GM23338 (cell line): ENCODE results near the gene DGLUCY. TPM values are rescaled to one million over a fixed set of nuclear protein-coding genes. Genes with fewer than 3 reads are reported as not detected.

Experiments
- ATAC-seq: fragments of 200-7000 bp; cut with Tn5 transposase; 3 replicates; pipeline ENCODE4 v1.9.1; 2020
- DNase-seq: peaks from one replicate; pipeline ENCODE4 v3.0.0-alpha.2; 2015; ENCODE audit warnings: low spot score
- H2AFZ ChIP-seq: fragments of 200-600 bp; sonication (generic); 2 replicates; pipeline ENCODE4 v1.8.0; 2016; ENCODE audit warnings: antibody characterized with exemption, mild to moderate bottlenecking, moderate library complexity
- H3F3A ChIP-seq: fragments of 200-600 bp; sonication (generic); replicated peaks from 2 replicates; pipeline ENCODE4 v1.8.0; 2017; ENCODE audit warnings: antibody characterized with exemption, mixed run types, low read depth
- H3K27ac ChIP-seq: fragments of 200-600 bp; sonication (generic); 2 replicates; pipeline ENCODE4 v1.6.1; 2016; ENCODE audit warnings: low read depth
- H3K27me3 ChIP-seq: fragments of 200-600 bp; sonication (generic); 2 replicates; pipeline ENCODE4 v1.8.0; 2016; ENCODE audit warnings: mild to moderate bottlenecking, mixed run types, moderate library complexity; ENCODE audit not compliant: insufficient read depth
- H3K36me3 ChIP-seq: fragments of 200-600 bp; sonication (generic); 2 replicates; pipeline ENCODE4 v1.8.0; 2016; ENCODE audit warnings: mild to moderate bottlenecking; ENCODE audit not compliant: insufficient read depth
- H3K4me1 ChIP-seq: fragments of 200-600 bp; sonication (generic); 2 replicates; pipeline ENCODE4 v1.8.0; 2016; ENCODE audit warnings: mild to moderate bottlenecking, moderate library complexity; ENCODE audit not compliant: insufficient read depth
- H3K4me2 ChIP-seq: fragments of 200-600 bp; sonication (generic); 2 replicates; pipeline ENCODE4 v1.7.1; 2017; ENCODE audit warnings: mixed run types
- H3K4me3 ChIP-seq: fragments of 200-600 bp; sonication (generic); 2 replicates; pipeline ENCODE4 v1.6.1; 2016; ENCODE audit warnings: mixed run types
- H3K79me2 ChIP-seq: fragments of 200-600 bp; sonication (generic); replicated peaks from 2 replicates; pipeline ENCODE4 v1.8.0; 2017; ENCODE audit warnings: mild to moderate bottlenecking; ENCODE audit not compliant: insufficient read depth
- H3K9me2 ChIP-seq: fragments of 200-600 bp; sonication (generic); 2 replicates; pipeline ENCODE4 v1.8.0; 2017; ENCODE audit not compliant: insufficient read depth
- H4K20me1 ChIP-seq: fragments of 200-600 bp; sonication (generic); replicated peaks from 2 replicates; pipeline ENCODE4 v1.8.0; 2017; ENCODE audit warnings: mild to moderate bottlenecking; ENCODE audit not compliant: insufficient read depth
- H3K27ac Mint-ChIP-seq: 2 replicates; pipeline ENCODE4 v1.8.0; 2020; ENCODE audit warnings: inconsistent platforms, mild to moderate bottlenecking, moderate library complexity, mixed read lengths
- H3K27me3 Mint-ChIP-seq: 3 replicates; pipeline ENCODE4 v1.8.0; 2022; ENCODE audit warnings: low read depth, mild to moderate bottlenecking, moderate library complexity, mixed read lengths, inconsistent platforms; ENCODE audit not compliant: insufficient read depth, poor library complexity
- H3K36me3 Mint-ChIP-seq: 3 replicates; pipeline ENCODE4 v1.8.0; 2021; ENCODE audit warnings: low read depth, mild to moderate bottlenecking, inconsistent platforms, moderate library complexity, mixed read lengths
- H3K4me1 Mint-ChIP-seq: 3 replicates; pipeline ENCODE4 v1.8.0; 2020; ENCODE audit warnings: mild to moderate bottlenecking, inconsistent platforms, mixed read lengths
- H3K4me3 Mint-ChIP-seq: 3 replicates; pipeline ENCODE4 v1.8.0; 2021; ENCODE audit warnings: moderate library complexity, mild to moderate bottlenecking, inconsistent platforms, mixed read lengths
- H3K9me3 Mint-ChIP-seq: 3 replicates; pipeline ENCODE4 v1.8.0; 2020; ENCODE audit warnings: moderate library complexity, mild to moderate bottlenecking, inconsistent platforms, mixed read lengths
- CREB1 ChIP-seq: fragments of 250-450 bp; sonication (Bioruptor Pico); IDR thresholded peaks from 2 replicates; pipeline ENCODE4 v1.5.0; 2020; ENCODE audit warnings: low read depth, mild to moderate bottlenecking, moderate library complexity
- CTCF ChIP-seq, 2 experiments: fragments of 200-600 bp in 1 of 2; sonication (generic) in 1 of 2; conservative IDR thresholded peaks; 2 replicates each; pipeline versions ENCODE4 v1.5.1 to v1.6.1; 2016 to 2017; ENCODE audit warnings: antibody characterized with exemption in 2 of 2, low read depth in 2 of 2, mild to moderate bottlenecking in 2 of 2, moderate library complexity in 1 of 2
- EZH2 ChIP-seq: fragments of 200-600 bp; sonication (generic); IDR thresholded peaks from one replicate; pipeline ENCODE4 v1.8.0; 2017; ENCODE audit warnings: antibody characterized with exemption, mild to moderate bottlenecking, low read depth; ENCODE audit not compliant: unreplicated experiment
- EZH2phosphoT487 ChIP-seq: fragments of 200-600 bp; sonication (generic); IDR thresholded peaks from one replicate; pipeline ENCODE4 v1.8.1; 2018; ENCODE audit warnings: antibody characterized with exemption; ENCODE audit not compliant: unreplicated experiment
- JUNB ChIP-seq: IDR thresholded peaks from one replicate; pipeline ENCODE4 v1.6.1; 2016; ENCODE audit warnings: antibody characterized with exemption; ENCODE audit not compliant: unreplicated experiment
- NANOG ChIP-seq: IDR thresholded peaks from 2 replicates; pipeline ENCODE4 v1.6.1; 2016; ENCODE audit warnings: antibody characterized with exemption, borderline replicate concordance
- POLR2AphosphoS5 ChIP-seq: IDR thresholded peaks from 2 replicates; pipeline ENCODE4 v1.6.1; 2016; ENCODE audit warnings: antibody characterized with exemption, low read depth
- STAT1 ChIP-seq: IDR thresholded peaks from one replicate; pipeline ENCODE4 v1.6.1; 2016; ENCODE audit warnings: antibody characterized with exemption; ENCODE audit not compliant: unreplicated experiment
- ZNF114 ChIP-seq: fragments of 250-450 bp; sonication (Bioruptor Pico); IDR thresholded peaks from 2 replicates; pipeline ENCODE4 v1.5.0; 2020; ENCODE audit warnings: mild to moderate bottlenecking, moderate library complexity
- ZNF331 ChIP-seq: fragments of 250-450 bp; sonication (Bioruptor Pico); IDR thresholded peaks from 2 replicates; pipeline ENCODE4 v1.5.0; 2020; ENCODE audit warnings: low read depth, mild to moderate bottlenecking, moderate library complexity
- polyA plus RNA-seq: library from polyadenylated mRNA; unstranded; fragments of >200 nt; fragmentation: Nextera tagmentation; extraction: Ambion mirVana; gene quantifications from 2 replicates; pipeline ENCODE4 v1.2.1, GENCODE V29; 2016
- total RNA-seq: library from RNA; depleted of rRNA; stranded (reverse); fragments of >200 nt; shearing (Covaris generic); gene quantifications from 2 replicates; pipeline ENCODE4 v1.2.3, GENCODE V29; 2014
- TF ChIP-seq, protein P1 (sequence below): IDR thresholded peaks from one replicate; pipeline ENCODE4 v1.6.1; 2018; ENCODE audit warnings: antibody characterized with exemption; ENCODE audit not compliant: unreplicated experiment
- TF ChIP-seq, protein P2 (sequence below): fragments of 250-450 bp; sonication (Bioruptor Pico); IDR thresholded peaks from 2 replicates; pipeline ENCODE4 v1.5.0; 2020; ENCODE audit warnings: mild to moderate bottlenecking, moderate library complexity
- TF ChIP-seq, protein P3 (sequence below): IDR thresholded peaks from 2 replicates; pipeline ENCODE4 v1.6.1; 2016; ENCODE audit warnings: antibody characterized with exemption

Gene DGLUCY
- total and polyA plus RNA-seq, 2 experiments from 2014 or later: 14.6 to 31.6 TPM

DNA sequence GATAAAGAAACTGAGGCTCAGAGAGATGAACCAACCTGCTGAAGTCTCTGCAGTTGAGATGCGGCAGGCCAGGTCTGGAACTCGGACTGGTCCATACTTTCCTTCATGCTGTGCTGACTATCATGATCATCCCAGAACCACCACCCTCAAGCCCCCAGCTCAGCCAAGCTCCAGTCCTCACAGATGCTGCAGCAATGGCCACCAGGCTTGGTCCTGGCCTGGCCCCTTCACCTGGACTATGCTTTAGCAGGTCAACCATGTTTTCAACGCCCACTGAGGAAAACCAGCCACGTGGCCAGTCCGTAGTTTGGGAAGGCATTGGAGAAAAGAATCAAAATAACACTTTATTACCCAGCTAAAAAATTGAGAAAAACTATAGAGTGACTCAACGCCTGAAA, 129.2 kb downstream of the DGLUCY start:
- H3K27ac ChIP-seq: no peak overlapping the region
- H3K4me2 ChIP-seq: no peak overlapping the region
- H4K20me1 ChIP-seq: no peaks in the 10 kb centered on the region
- H3K36me3 ChIP-seq: no peaks in the 10 kb centered on the region
- ATAC-seq (no peak), DNase-seq (no peak)
- H3K4me3 Mint-ChIP-seq: no peak overlapping the region
- no peaks in the 10 kb centered on the region for H3K9me2 ChIP-seq
- no peaks in the 10 kb centered on the region for H3K79me2 ChIP-seq
- no peaks in the 10 kb centered on the region for H3K4me1 ChIP-seq
- peaks cover 15% of the 10 kb centered on the region for H3K4me1 Mint-ChIP-seq
- no peaks in the 10 kb centered on the region for H3K27me3 ChIP-seq
- peaks cover 4% of the 10 kb centered on the region for H3K27me3 Mint-ChIP-seq
- no peaks in the 10 kb centered on the region for H3F3A ChIP-seq
- no peaks in the 10 kb centered on the region; the same call in 2 of the 3 replicates for H3K36me3 Mint-ChIP-seq
- no peak overlapping the region for H3K4me3 ChIP-seq
- H3K27ac Mint-ChIP-seq: no peak overlapping the region
- peaks cover 4% of the 10 kb centered on the region; the same call in 1 of the 3 replicates for H3K9me3 Mint-ChIP-seq
- no peak for TF ChIP-seq STAT1
- TF ChIP-seq, protein P1, sequence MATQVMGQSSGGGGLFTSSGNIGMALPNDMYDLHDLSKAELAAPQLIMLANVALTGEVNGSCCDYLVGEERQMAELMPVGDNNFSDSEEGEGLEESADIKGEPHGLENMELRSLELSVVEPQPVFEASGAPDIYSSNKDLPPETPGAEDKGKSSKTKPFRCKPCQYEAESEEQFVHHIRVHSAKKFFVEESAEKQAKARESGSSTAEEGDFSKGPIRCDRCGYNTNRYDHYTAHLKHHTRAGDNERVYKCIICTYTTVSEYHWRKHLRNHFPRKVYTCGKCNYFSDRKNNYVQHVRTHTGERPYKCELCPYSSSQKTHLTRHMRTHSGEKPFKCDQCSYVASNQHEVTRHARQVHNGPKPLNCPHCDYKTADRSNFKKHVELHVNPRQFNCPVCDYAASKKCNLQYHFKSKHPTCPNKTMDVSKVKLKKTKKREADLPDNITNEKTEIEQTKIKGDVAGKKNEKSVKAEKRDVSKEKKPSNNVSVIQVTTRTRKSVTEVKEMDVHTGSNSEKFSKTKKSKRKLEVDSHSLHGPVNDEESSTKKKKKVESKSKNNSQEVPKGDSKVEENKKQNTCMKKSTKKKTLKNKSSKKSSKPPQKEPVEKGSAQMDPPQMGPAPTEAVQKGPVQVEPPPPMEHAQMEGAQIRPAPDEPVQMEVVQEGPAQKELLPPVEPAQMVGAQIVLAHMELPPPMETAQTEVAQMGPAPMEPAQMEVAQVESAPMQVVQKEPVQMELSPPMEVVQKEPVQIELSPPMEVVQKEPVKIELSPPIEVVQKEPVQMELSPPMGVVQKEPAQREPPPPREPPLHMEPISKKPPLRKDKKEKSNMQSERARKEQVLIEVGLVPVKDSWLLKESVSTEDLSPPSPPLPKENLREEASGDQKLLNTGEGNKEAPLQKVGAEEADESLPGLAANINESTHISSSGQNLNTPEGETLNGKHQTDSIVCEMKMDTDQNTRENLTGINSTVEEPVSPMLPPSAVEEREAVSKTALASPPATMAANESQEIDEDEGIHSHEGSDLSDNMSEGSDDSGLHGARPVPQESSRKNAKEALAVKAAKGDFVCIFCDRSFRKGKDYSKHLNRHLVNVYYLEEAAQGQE: no peak
- TF ChIP-seq NANOG: no peak
- TF ChIP-seq JUNB: no peak
- no peak for TF ChIP-seq CTCF (conservative IDR thresholded peaks at IDR 0.05; ENCODE audit: low read depth in 2 of 2)
- no peak for TF ChIP-seq EZH2phosphoT487
- TF ChIP-seq, protein P2, sequence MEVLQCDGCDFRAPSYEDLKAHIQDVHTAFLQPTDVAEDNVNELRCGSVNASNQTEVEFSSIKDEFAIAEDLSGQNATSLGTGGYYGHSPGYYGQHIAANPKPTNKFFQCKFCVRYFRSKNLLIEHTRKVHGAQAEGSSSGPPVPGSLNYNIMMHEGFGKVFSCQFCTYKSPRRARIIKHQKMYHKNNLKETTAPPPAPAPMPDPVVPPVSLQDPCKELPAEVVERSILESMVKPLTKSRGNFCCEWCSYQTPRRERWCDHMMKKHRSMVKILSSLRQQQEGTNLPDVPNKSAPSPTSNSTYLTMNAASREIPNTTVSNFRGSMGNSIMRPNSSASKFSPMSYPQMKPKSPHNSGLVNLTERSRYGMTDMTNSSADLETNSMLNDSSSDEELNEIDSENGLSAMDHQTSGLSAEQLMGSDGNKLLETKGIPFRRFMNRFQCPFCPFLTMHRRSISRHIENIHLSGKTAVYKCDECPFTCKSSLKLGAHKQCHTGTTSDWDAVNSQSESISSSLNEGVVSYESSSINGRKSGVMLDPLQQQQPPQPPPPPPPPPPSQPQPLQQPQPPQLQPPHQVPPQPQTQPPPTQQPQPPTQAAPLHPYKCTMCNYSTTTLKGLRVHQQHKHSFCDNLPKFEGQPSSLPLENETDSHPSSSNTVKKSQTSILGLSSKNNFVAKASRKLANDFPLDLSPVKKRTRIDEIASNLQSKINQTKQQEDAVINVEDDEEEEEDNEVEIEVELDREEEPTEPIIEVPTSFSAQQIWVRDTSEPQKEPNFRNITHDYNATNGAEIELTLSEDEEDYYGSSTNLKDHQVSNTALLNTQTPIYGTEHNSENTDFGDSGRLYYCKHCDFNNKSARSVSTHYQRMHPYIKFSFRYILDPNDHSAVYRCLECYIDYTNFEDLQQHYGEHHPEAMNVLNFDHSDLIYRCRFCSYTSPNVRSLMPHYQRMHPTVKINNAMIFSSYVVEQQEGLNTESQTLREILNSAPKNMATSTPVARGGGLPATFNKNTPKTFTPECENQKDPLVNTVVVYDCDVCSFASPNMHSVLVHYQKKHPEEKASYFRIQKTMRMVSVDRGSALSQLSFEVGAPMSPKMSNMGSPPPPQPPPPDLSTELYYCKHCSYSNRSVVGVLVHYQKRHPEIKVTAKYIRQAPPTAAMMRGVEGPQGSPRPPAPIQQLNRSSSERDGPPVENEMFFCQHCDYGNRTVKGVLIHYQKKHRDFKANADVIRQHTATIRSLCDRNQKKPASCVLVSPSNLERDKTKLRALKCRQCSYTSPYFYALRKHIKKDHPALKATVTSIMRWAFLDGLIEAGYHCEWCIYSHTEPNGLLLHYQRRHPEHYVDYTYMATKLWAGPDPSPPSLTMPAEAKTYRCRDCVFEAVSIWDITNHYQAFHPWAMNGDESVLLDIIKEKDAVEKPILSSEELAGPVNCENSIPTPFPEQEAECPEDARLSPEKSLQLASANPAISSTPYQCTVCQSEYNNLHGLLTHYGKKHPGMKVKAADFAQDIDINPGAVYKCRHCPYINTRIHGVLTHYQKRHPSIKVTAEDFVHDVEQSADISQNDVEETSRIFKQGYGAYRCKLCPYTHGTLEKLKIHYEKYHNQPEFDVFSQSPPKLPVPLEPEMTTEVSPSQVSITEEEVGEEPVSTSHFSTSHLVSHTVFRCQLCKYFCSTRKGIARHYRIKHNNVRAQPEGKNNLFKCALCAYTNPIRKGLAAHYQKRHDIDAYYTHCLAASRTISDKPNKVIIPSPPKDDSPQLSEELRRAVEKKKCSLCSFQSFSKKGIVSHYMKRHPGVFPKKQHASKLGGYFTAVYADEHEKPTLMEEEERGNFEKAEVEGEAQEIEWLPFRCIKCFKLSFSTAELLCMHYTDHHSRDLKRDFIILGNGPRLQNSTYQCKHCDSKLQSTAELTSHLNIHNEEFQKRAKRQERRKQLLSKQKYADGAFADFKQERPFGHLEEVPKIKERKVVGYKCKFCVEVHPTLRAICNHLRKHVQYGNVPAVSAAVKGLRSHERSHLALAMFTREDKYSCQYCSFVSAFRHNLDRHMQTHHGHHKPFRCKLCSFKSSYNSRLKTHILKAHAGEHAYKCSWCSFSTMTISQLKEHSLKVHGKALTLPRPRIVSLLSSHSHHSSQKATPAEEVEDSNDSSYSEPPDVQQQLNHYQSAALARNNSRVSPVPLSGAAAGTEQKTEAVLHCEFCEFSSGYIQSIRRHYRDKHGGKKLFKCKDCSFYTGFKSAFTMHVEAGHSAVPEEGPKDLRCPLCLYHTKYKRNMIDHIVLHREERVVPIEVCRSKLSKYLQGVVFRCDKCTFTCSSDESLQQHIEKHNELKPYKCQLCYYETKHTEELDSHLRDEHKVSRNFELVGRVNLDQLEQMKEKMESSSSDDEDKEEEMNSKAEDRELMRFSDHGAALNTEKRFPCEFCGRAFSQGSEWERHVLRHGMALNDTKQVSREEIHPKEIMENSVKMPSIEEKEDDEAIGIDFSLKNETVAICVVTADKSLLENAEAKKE (CRISPR knock-in tag): no peak
- TF ChIP-seq CREB1: no peak
- TF ChIP-seq, protein P3, sequence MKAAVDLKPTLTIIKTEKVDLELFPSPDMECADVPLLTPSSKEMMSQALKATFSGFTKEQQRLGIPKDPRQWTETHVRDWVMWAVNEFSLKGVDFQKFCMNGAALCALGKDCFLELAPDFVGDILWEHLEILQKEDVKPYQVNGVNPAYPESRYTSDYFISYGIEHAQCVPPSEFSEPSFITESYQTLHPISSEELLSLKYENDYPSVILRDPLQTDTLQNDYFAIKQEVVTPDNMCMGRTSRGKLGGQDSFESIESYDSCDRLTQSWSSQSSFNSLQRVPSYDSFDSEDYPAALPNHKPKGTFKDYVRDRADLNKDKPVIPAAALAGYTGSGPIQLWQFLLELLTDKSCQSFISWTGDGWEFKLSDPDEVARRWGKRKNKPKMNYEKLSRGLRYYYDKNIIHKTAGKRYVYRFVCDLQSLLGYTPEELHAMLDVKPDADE: no peak
- TF ChIP-seq ZNF114 (CRISPR knock-in tag): no peak
- no peak for TF ChIP-seq ZNF331
- no peak for TF ChIP-seq EZH2
- TF ChIP-seq POLR2AphosphoS5: no peak
- H2AFZ ChIP-seq: no peak overlapping the region
